Astrocyte (in vitro differentiated cells and primary cell): ENCODE measurements around the gene EPS8L1. TPM values are rescaled to one million over a fixed set of nuclear protein-coding genes. Genes with fewer than 3 reads are reported as not detected.
A peak's percentile ranks its signal among the peaks of the same experiment; 100 is the strongest.

ENCODE experiments used
- DNase-seq: peaks from one replicate; pipeline ENCODE4 v3.0.0-alpha.2; 2010; ENCODE audit warnings: low read depth
- FAIRE-seq: peaks from 2 replicates; lab custom pipeline; 2011; peaks lifted over from hg19 to GRCh38; lab: Jason Lieb, UNC
- H2AFZ ChIP-seq: 2 replicates; pipeline ENCODE4 v1.6.0; 2012; ENCODE audit warnings: low read depth, low read length, inconsistent platforms
- H3K27ac ChIP-seq: 2 replicates; pipeline ENCODE4 v1.5.1; 2011; ENCODE audit warnings: low read depth, low read length, inconsistent platforms
- H3K27me3 ChIP-seq: 2 replicates; pipeline ENCODE4 v1.6.0; 2011; ENCODE audit warnings: low read length, inconsistent platforms; ENCODE audit not compliant: insufficient read depth
- H3K36me3 ChIP-seq: 2 replicates; pipeline ENCODE4 v1.5.1; 2011; ENCODE audit warnings: low read length, inconsistent platforms; ENCODE audit not compliant: insufficient read depth
- H3K4me1 ChIP-seq: 2 replicates; pipeline ENCODE4 v1.5.1; 2011; ENCODE audit warnings: low read length, inconsistent platforms; ENCODE audit not compliant: insufficient read depth
- H3K4me2 ChIP-seq: 2 replicates; pipeline ENCODE4 v1.6.0; 2012; ENCODE audit warnings: low read length, inconsistent platforms
- H3K4me3 ChIP-seq: 2 replicates; pipeline ENCODE4 v1.5.1; 2011; ENCODE audit warnings: low read depth, mild to moderate bottlenecking, low read length, inconsistent platforms; ENCODE audit not compliant: insufficient read depth
- H3K79me2 ChIP-seq: 2 replicates; pipeline ENCODE4 v1.6.0; 2012; ENCODE audit warnings: mild to moderate bottlenecking, low read length, inconsistent platforms; ENCODE audit not compliant: insufficient read depth
- H3K9ac ChIP-seq: 2 replicates; pipeline ENCODE4 v1.6.0; 2012; ENCODE audit warnings: mild to moderate bottlenecking, low read length, inconsistent platforms
- H3K9me3 ChIP-seq: 2 replicates; pipeline ENCODE4 v1.5.1; 2012; ENCODE audit warnings: low read depth, mild to moderate bottlenecking, low read length, inconsistent platforms; ENCODE audit not compliant: insufficient read depth
- H4K20me1 ChIP-seq: 2 replicates; pipeline ENCODE4 v1.6.0; 2012; ENCODE audit warnings: low read length, inconsistent platforms; ENCODE audit not compliant: insufficient read depth
- H3K27ac Mint-ChIP-seq: one replicate; pipeline ENCODE4 v1.8.0; 2021; ENCODE audit warnings: mild to moderate bottlenecking, mixed read lengths; ENCODE audit not compliant: unreplicated experiment
- H3K27me3 Mint-ChIP-seq: one replicate; pipeline ENCODE4 v1.8.0; 2021; ENCODE audit warnings: low read depth, mixed read lengths; ENCODE audit not compliant: unreplicated experiment
- H3K36me3 Mint-ChIP-seq: one replicate; pipeline ENCODE4 v1.8.0; 2021; ENCODE audit warnings: low read depth, mixed read lengths; ENCODE audit not compliant: unreplicated experiment
- H3K4me1 Mint-ChIP-seq: one replicate; pipeline ENCODE4 v1.8.0; 2021; ENCODE audit warnings: low read depth, mixed read lengths; ENCODE audit not compliant: unreplicated experiment
- H3K4me3 Mint-ChIP-seq: one replicate; pipeline ENCODE4 v1.8.0; 2021; ENCODE audit warnings: mild to moderate bottlenecking, moderate library complexity, mixed read lengths; ENCODE audit not compliant: unreplicated experiment
- H3K9me3 Mint-ChIP-seq: one replicate; pipeline ENCODE4 v1.8.0; 2021; ENCODE audit warnings: mild to moderate bottlenecking, mixed read lengths; ENCODE audit not compliant: unreplicated experiment
- EZH2 ChIP-seq: IDR thresholded peaks from 2 replicates; pipeline ENCODE4 v1.6.1; 2012; ENCODE audit warnings: mild to moderate bottlenecking, low read length, inconsistent platforms; ENCODE audit not compliant: insufficient read depth
- total RNA-seq: library from RNA; stranded (reverse); gene quantifications from 2 replicates; pipeline ENCODE4 v1.2.1, GENCODE V29; 2021
- TF ChIP-seq, protein P1 (sequence below): IDR thresholded peaks from 2 replicates; pipeline ENCODE4 v1.5.1; 2011; ENCODE audit warnings: low read depth, mild to moderate bottlenecking, inconsistent platforms, low read length, moderate library complexity; ENCODE audit not compliant: insufficient read depth

EPS8L1 gene
- total RNA-seq, 1 donor from 2014 or later, result 9.2 TPM

DNA sequence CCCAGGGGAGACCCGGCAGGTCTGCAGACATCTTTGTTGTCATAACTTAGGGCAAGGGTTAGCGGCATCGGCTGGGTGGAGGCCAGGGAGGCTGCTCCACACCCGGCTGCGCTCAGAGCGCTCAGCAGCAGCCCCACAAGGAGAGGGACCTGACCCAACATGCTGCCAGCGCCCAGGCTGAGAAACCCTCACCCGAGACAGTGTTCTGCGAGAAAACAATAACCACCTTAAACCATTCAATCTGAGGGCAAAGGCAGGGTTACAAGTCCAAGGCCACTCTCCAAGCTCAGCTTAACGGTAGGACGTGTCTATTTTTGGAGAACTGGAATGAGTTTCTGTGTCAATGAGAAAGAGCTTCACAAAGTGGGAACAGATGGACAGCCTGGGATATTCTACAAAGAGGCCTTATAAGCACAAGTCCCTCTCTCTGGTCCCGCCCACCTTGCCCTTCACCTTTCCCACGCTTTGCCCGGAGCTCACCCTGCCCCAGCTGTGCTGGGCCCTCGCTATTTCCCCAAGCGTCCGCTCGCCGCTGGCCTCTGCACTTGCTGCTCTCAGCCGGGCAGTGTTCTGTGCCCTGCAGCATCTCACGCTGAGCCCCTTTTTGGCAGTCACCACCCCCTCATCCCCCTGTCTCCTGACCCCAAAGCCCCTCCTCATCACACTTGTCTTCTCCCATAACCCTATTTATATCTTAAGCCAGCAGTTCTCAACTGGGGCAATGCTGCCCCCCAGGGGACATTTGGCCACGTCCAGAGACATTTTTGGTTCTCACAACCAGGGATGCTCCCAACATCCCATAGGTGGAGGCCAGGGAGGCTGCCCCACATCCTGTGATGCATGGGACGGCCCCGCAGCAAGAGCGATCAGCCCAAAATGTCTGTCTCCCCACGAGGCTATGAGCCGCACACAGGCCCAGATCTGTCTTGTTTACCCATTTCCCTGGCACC lies 24.2 kb downstream of the EPS8L1 start:
- no peak overlapping the region for H3K4me3 Mint-ChIP-seq
- no peak overlapping the region for H3K27ac Mint-ChIP-seq

DNA sequence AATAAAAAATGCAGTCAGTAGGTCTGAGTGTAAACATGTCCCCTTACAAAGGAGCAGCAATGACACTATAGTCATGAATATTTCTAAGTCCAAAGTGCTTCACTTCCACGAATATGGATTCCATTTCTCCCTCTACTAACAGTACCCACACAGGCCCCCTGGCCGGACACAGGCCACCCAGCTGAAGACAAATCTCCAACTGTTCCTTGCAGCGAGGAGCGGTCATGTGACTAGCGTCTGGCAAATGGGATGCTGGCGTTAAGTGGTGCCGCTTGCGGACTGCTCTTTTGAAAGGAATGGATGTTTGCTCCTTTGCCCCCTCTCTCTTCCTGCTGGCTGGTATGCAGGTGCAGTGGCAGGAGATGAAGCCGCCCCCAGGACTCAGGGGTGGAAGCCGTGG lies 25.6 kb downstream of the EPS8L1 start:
- Histone ChIP-seq H2AFZ (no peak overlapping the region), H3K36me3 (peaks cover 10% of the 10 kb centered on the region), H3K9me3 (peaks cover 4% of the 10 kb centered on the region), H3K4me1 (no peaks in the 10 kb centered on the region), H3K27ac (no peak overlapping the region), H3K4me2 (no peak overlapping the region), H4K20me1 (peaks cover 52% of the 10 kb centered on the region), H3K79me2 (peaks cover 25% of the 10 kb centered on the region), H3K27me3 (no peaks in the 10 kb centered on the region), H3K9ac (no peak overlapping the region), H3K4me3 (no peak overlapping the region)
- no peak overlapping the region for H3K27ac Mint-ChIP-seq
- DNase-seq (no peak), FAIRE-seq (no peak)
- no peaks in the 10 kb centered on the region for H3K4me1 Mint-ChIP-seq
- TF ChIP-seq, protein P1, sequence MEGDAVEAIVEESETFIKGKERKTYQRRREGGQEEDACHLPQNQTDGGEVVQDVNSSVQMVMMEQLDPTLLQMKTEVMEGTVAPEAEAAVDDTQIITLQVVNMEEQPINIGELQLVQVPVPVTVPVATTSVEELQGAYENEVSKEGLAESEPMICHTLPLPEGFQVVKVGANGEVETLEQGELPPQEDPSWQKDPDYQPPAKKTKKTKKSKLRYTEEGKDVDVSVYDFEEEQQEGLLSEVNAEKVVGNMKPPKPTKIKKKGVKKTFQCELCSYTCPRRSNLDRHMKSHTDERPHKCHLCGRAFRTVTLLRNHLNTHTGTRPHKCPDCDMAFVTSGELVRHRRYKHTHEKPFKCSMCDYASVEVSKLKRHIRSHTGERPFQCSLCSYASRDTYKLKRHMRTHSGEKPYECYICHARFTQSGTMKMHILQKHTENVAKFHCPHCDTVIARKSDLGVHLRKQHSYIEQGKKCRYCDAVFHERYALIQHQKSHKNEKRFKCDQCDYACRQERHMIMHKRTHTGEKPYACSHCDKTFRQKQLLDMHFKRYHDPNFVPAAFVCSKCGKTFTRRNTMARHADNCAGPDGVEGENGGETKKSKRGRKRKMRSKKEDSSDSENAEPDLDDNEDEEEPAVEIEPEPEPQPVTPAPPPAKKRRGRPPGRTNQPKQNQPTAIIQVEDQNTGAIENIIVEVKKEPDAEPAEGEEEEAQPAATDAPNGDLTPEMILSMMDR, result no peak
- TF ChIP-seq EZH2, result no peak
- H3K27me3 Mint-ChIP-seq, result no peaks in the 10 kb centered on the region
- no peak overlapping the region for H3K4me3 Mint-ChIP-seq
- peaks cover 20% of the 10 kb centered on the region for H3K36me3 Mint-ChIP-seq
- peaks cover 2% of the 10 kb centered on the region for H3K9me3 Mint-ChIP-seq

More for the DNA sequence above, 24.2 kb downstream of the EPS8L1 start:
- Histone ChIP-seq H3K9ac (no peak overlapping the region), H3K27ac (no peak overlapping the region), H3K27me3 (no peaks in the 10 kb centered on the region), H3K36me3 (peaks cover 10% of the 10 kb centered on the region), H2AFZ (no peak overlapping the region), H3K79me2 (peaks cover 13% of the 10 kb centered on the region), H3K4me3 (no peak overlapping the region), H3K9me3 (peaks cover 4% of the 10 kb centered on the region), H3K4me2 (no peak overlapping the region), H4K20me1 (peaks cover 39% of the 10 kb centered on the region), H3K4me1 (no peaks in the 10 kb centered on the region)
- peaks cover 2% of the 10 kb centered on the region for H3K9me3 Mint-ChIP-seq
- peaks cover 20% of the 10 kb centered on the region for H3K36me3 Mint-ChIP-seq
- no peak for FAIRE-seq
- no peaks in the 10 kb centered on the region for H3K27me3 Mint-ChIP-seq
- no peak for TF ChIP-seq EZH2
- TF ChIP-seq, protein P1, result peak; percentile 7
- no peaks in the 10 kb centered on the region for H3K4me1 Mint-ChIP-seq
- no peak for DNase-seq

DNA sequence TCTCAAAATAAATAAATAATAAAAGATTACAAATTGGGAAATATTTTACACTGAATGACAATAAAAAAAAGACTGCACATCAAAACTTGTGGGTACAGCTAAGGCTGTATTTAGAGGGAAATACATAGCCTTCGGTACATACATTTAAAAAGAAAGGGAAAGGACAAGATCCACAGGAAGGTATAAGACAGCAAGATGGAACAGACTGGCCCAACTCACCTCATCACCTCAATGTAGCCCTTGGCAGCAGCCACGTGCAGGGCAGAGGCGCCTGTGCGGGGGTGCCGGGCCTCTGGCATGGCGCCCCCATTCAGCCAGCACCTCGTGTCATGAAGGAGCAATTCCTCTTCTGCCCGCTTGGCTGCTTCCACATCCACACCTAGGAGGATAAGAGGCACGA lies 27.5 kb downstream of the EPS8L1 start:
- no peak overlapping the region for H3K4me3 Mint-ChIP-seq
- DNase-seq (no peak), FAIRE-seq (no peak)
- H3K9me3 Mint-ChIP-seq, result peaks cover 2% of the 10 kb centered on the region
- no peak overlapping the region for H3K27ac Mint-ChIP-seq
- H3K36me3 ChIP-seq, result peaks cover 10% of the 10 kb centered on the region
- no peak overlapping the region for H3K9ac ChIP-seq
- no peaks in the 10 kb centered on the region for H3K27me3 ChIP-seq
- H3K4me1 ChIP-seq, result no peaks in the 10 kb centered on the region
- H3K27me3 Mint-ChIP-seq, result no peaks in the 10 kb centered on the region
- H3K4me1 Mint-ChIP-seq, result no peaks in the 10 kb centered on the region
- no peak overlapping the region for H3K27ac ChIP-seq
- peaks cover 21% of the 10 kb centered on the region for H3K36me3 Mint-ChIP-seq
- peaks cover 54% of the 10 kb centered on the region for H4K20me1 ChIP-seq
- TF ChIP-seq, protein P1, result no peak
- TF ChIP-seq EZH2, result no peak
- no peak overlapping the region for H2AFZ ChIP-seq
- H3K4me3 ChIP-seq, result no peak overlapping the region
- H3K79me2 ChIP-seq, result peaks cover 23% of the 10 kb centered on the region
- peaks cover 4% of the 10 kb centered on the region for H3K9me3 ChIP-seq
- no peak overlapping the region for H3K4me2 ChIP-seq
